Spleen (tissue), 11 donors: ENCODE data around the gene PSMD1. TPM values are rescaled to one million over a fixed set of nuclear protein-coding genes. Genes with fewer than 3 reads are reported as not detected.

Experiments
- DNase-seq: peaks from one replicate; pipeline ENCODE4 v3.0.0-alpha.2; 2020
- H3K27ac ChIP-seq, 8 donors: fragments of 200-600 bp; sonication (generic) in 7 of 8; 1 replicate in 4 of 8; 2 replicates in 4 of 8; pipeline versions ENCODE4 v1.5.0 to v1.8.0; 2016 to 2021; ENCODE audit warnings: inconsistent platforms in 4 of 8, mild to moderate bottlenecking in 4 of 8, moderate library complexity in 1 of 8
- H3K27me3 ChIP-seq, 7 donors: fragments of 200-600 bp; sonication (generic) in 6 of 7; replicated peaks in 1 of 7; 1 replicate in 4 of 7; 2 replicates in 3 of 7; pipeline versions ENCODE4 v1.5.0 to v1.8.0; 2016 to 2021; ENCODE audit warnings: inconsistent platforms in 3 of 7, mild to moderate bottlenecking in 1 of 7
- H3K36me3 ChIP-seq, 6 donors: fragments of 200-600 bp; sonication (generic) in 5 of 6; 1 replicate in 4 of 6; 2 replicates in 2 of 6; pipeline versions ENCODE4 v1.5.0 to v1.8.0; 2016 to 2021; ENCODE audit warnings: inconsistent platforms in 2 of 6
- H3K4me1 ChIP-seq, 6 donors: fragments of 200-600 bp; sonication (generic) in 5 of 6; 1 replicate in 3 of 6; 2 replicates in 3 of 6; pipeline versions ENCODE4 v1.5.0 to v1.8.0; 2016 to 2021; ENCODE audit warnings: inconsistent platforms in 3 of 6
- H3K4me3 ChIP-seq, 8 donors: fragments of 200-600 bp; sonication (generic) in 7 of 8; 1 replicate in 4 of 8; 2 replicates in 4 of 8; pipeline versions ENCODE4 v1.5.0 to v1.8.0; 2016 to 2021; ENCODE audit warnings: inconsistent platforms in 4 of 8, mild to moderate bottlenecking in 4 of 8, moderate library complexity in 2 of 8
- H3K9me3 ChIP-seq, 8 donors: fragments of 200-600 bp; sonication (generic) in 7 of 8; 1 replicate in 4 of 8; 2 replicates in 4 of 8; pipeline versions ENCODE4 v1.5.0 to v1.8.0; 2016 to 2021; ENCODE audit warnings: inconsistent platforms in 4 of 8
- POLR2A ChIP-seq, 3 donors: fragments of 450-650 bp; IDR thresholded peaks; one replicate each; pipeline ENCODE4 v1.5.1; 2017; ENCODE audit warnings: antibody characterized with exemption in 3 of 3, mild to moderate bottlenecking in 1 of 3
- POLR2AphosphoS5 ChIP-seq, 3 donors: sonication (generic); formaldehyde crosslinking; IDR thresholded peaks; one replicate each; pipeline ENCODE4 v1.5.1; 2017; ENCODE audit warnings: antibody characterized with exemption in 3 of 3
- WGBS, 5 donors: extraction: QIAGEN DNeasy Blood & Tissue Kit in 3 of 5; methylation state at CpG; one replicate each; pipeline versions ENCODE4 v1.1.5 to v1.1.7; 2013 to 2018; 5-methylcytosine and 5-hydroxymethylcytosine counted together
- intact Hi-C: fragments of 100-400 bp; cut with DNase I; formaldehyde crosslinking; loops from one replicate; pipeline ENCODE4 v1.15.0; 2023; ENCODE audit warnings: low total_unique reads
- polyA plus RNA-seq, 3 donors: library from polyadenylated mRNA; stranded (reverse); fragments of 200-250 nt; gene quantifications; one replicate each; pipeline ENCODE4 v1.2.1, GENCODE V29; 2013
- total RNA-seq, 7 donors: library from RNA; depleted of rRNA in 3 of 7; stranded (reverse); fragments of >200 nt in 3 of 7; fragmentation: NEBNext Ultra II Directional in 4 of 7; extraction: Animal tissue kit (Norgen Biotek cat#: 25700) in 4 of 7; gene quantifications; one replicate each; pipeline versions ENCODE4 v1.1.0 to v1.2.1, GENCODE V29; 2016 to 2021
- TF ChIP-seq, protein P1 (sequence below), 11 experiments: fragments of 200-600 bp in 7 of 11; fragments of 450-650 bp in 4 of 11; sonication (generic) in 4 of 11; IDR thresholded peaks in 8 of 11; conservative IDR thresholded peaks in 3 of 11; 1 replicate in 7 of 11; 2 replicates in 4 of 11; pipeline versions ENCODE4 v1.4.0 to v1.8.0; 2016 to 2021; ENCODE audit warnings: antibody characterized with exemption in 11 of 11, inconsistent platforms in 4 of 11, mild to moderate bottlenecking in 1 of 11
- donor health status: healthy with polysubstance abuse.
- donor health status: DM: no; HTN: no; CAD: no; lungs with moderate emphysema.
- donor health status: DM: no; HTN: no; CAD: no.
- donor health status: Bipolar disorder and iron deficiency.
- donor health status: healthy.
- donor health status: DM: no; HTN: no; CAD: no.
- donor health status: DM: yes; HTN: yes; CAD: no.

PSMD1 gene
- total and polyA plus RNA-seq, 10 donors: 21.2 to 81.2 (median 53.4) TPM

DNA sequence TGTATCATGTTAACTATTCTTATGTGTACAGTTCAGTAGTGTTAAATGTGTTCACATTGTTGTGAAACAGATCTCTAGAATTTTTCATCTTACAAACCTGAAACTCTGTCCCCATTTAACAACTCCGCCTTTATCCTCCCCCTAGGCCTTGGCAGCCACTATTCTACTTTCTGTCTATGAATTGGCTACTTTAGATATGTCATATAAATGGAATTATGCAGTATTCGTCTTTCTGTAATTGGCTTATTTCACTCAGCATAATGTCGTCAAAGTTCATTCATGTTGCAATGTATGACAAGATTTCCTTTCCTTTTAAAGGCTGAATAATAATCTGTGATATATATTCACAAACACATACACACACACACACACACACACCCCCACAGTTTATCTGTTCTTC is 154.1 kb downstream of the PSMD1 start:
- Histone ChIP-seq H3K27ac (no peak overlapping the region), H3K27me3 (no peaks in the 10 kb centered on the region), H3K4me1 (no peaks in the 10 kb centered on the region), H3K4me3 (no peak overlapping the region), H3K9me3 (no peaks in the 10 kb centered on the region), H3K36me3 (peaks cover 0 to 6% (median 0%) of the 10 kb centered on the region in 6 donors)
- intact Hi-C loops: no loop called here
- WGBS, 5 donors: 83 to 94% (median 86%) methylated on average over 3 of the region's 3 CpGs
- no peak for DNase-seq
- no peak for TF ChIP-seq POLR2A (IDR thresholded peaks at IDR 0.05)
- no peak for TF ChIP-seq POLR2AphosphoS5 (IDR thresholded peaks at IDR 0.05)
- TF ChIP-seq, protein P1, sequence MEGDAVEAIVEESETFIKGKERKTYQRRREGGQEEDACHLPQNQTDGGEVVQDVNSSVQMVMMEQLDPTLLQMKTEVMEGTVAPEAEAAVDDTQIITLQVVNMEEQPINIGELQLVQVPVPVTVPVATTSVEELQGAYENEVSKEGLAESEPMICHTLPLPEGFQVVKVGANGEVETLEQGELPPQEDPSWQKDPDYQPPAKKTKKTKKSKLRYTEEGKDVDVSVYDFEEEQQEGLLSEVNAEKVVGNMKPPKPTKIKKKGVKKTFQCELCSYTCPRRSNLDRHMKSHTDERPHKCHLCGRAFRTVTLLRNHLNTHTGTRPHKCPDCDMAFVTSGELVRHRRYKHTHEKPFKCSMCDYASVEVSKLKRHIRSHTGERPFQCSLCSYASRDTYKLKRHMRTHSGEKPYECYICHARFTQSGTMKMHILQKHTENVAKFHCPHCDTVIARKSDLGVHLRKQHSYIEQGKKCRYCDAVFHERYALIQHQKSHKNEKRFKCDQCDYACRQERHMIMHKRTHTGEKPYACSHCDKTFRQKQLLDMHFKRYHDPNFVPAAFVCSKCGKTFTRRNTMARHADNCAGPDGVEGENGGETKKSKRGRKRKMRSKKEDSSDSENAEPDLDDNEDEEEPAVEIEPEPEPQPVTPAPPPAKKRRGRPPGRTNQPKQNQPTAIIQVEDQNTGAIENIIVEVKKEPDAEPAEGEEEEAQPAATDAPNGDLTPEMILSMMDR (IDR thresholded peaks at IDR 0.05 in 8 of 11, conservative IDR thresholded peaks at IDR 0.05 in 3 of 11): no peak

DNA sequence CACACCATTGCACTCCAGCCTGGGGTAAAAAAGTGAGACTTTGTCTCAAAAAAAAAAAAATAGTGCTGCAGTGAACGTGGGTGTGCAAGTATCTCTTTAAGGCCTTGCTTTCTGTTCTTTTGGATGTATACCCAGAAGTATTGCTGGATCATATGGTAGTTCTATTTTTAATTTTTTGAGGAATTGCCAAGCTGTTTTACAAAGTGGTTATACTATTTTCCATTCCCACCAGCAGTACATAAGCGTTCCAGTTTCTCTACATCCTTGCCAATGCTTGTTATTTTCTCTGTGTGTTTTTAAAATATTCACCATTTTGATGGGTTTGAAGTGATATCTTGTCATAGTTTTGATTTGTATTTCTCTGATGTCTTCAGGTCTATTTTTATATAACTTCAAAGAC is 154.8 kb downstream of the PSMD1 start:
- TF ChIP-seq POLR2A (IDR thresholded peaks at IDR 0.05) (no peak), POLR2AphosphoS5 (IDR thresholded peaks at IDR 0.05) (no peak)
- TF ChIP-seq, protein P1 (IDR thresholded peaks at IDR 0.05 in 8 of 11, conservative IDR thresholded peaks at IDR 0.05 in 3 of 11): no peak
- no peak overlapping the region for H3K4me3 ChIP-seq
- no peaks in the 10 kb centered on the region for H3K9me3 ChIP-seq
- H3K27me3 ChIP-seq: no peaks in the 10 kb centered on the region
- intact Hi-C loops: no loop called here
- peaks cover 0 to 7% (median 0%) of the 10 kb centered on the region in 6 donors for H3K36me3 ChIP-seq
- no peak for DNase-seq
- H3K4me1 ChIP-seq: no peaks in the 10 kb centered on the region
- 75 to 89% (median 81%) methylated on average over 2 of the region's 2 CpGs for WGBS, 5 donors
- H3K27ac ChIP-seq: no peak overlapping the region

DNA sequence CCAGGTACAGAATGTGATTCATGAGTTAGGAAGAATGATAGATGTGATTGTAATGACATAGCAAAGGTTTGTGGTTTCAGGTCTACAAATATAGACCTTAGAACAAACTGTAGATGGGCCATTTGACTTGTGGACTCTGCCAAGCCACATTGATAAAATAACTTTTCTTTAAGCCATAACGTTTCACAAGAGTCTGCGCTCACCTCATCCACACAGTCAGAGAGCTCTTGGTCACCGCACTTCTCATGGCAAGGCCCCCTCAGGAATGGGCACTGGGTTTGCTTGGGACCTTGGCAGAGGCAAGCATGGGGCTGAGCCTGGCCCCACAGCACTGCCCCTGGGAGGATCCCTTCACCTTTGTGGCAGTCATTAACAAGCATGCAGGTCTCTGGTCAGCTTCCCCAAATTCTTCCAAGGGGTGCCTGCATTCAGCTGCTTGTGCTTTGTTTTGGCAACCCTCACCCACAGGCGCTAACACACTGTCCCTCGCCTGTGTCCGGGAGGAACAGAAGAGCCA is 155.7 kb downstream of the PSMD1 start:
- Histone ChIP-seq H3K4me1 (no peaks in the 10 kb centered on the region), H3K36me3 (peaks cover 0 to 7% (median 0%) of the 10 kb centered on the region in 6 donors), H3K9me3 (no peaks in the 10 kb centered on the region), H3K4me3 (no peak overlapping the region), H3K27ac (no peak overlapping the region), H3K27me3 (no peaks in the 10 kb centered on the region)
- no peak for DNase-seq
- TF ChIP-seq, protein P1 (IDR thresholded peaks at IDR 0.05 in 8 of 11, conservative IDR thresholded peaks at IDR 0.05 in 3 of 11): no peak
- TF ChIP-seq POLR2A (IDR thresholded peaks at IDR 0.05): no peak
- no peak for TF ChIP-seq POLR2AphosphoS5 (IDR thresholded peaks at IDR 0.05)
- intact Hi-C loops: no loop called here
- WGBS, 5 donors: 90 to 97% (median 93%) methylated on average over 6 of the region's 6 CpGs

DNA sequence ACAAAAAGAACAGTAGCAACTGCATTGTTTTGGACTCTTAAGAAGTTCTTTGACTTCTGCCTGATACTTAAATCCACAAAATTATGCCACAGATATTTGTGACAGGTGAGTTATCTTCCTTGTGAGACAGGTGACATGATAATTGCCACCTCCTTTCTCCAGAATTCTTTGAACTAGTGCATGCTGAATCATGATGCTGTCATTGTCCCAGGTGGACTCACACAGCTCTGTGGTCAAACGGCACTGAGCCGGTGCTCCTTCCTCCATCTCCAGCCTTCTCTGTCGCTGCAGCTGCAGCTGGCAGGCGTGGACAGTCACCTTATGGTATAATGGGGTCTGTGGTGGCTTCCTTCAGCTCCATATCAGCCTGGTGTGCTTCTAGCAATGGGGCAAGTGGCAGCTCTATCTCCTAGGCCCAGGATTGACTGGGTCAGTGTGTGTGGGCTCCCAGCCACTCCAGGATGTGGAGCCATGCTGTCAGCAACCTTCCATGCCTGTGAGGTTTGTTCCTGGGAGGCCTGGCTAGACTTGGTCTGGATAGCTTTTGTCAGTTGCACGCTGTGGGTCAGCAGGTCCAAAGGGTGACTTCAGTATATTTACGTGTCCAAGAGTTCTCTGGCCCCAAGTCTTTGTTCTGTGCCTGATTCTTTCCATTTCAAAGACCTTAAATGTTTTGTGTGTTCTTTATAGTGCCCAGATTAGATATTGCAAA is 157.4 kb downstream of the PSMD1 start:
- H3K36me3 ChIP-seq: peaks cover 0 to 7% (median 0%) of the 10 kb centered on the region in 6 donors
- WGBS, 5 donors: 76 to 84% (median 82%) methylated on average over 6 of the region's 6 CpGs

More for the DNA sequence above, 157.4 kb downstream of the PSMD1 start:
- no peaks in the 10 kb centered on the region for H3K4me1 ChIP-seq
- H3K27me3 ChIP-seq: no peaks in the 10 kb centered on the region
- no peaks in the 10 kb centered on the region for H3K9me3 ChIP-seq
- TF ChIP-seq, protein P1 (IDR thresholded peaks at IDR 0.05 in 8 of 11, conservative IDR thresholded peaks at IDR 0.05 in 3 of 11): no peak
- no peak for TF ChIP-seq POLR2A (IDR thresholded peaks at IDR 0.05)
- TF ChIP-seq POLR2AphosphoS5 (IDR thresholded peaks at IDR 0.05): no peak
- no peak for DNase-seq
- no peak overlapping the region for H3K4me3 ChIP-seq
- intact Hi-C loops: no loop called here
- H3K27ac ChIP-seq: no peak overlapping the region
